H1 (cell line): Measurements from ENCODE around the gene OTOF.

Source experiments
- GABPA ChIP-seq: IDR thresholded peaks from 2 replicates; pipeline ENCODE4 v1.6.1; 2011; ENCODE audit warnings: mild to moderate bottlenecking, low read length, moderate library complexity, borderline replicate concordance; ENCODE audit not compliant: insufficient read depth
- POLR2A ChIP-seq, 2 experiments: IDR thresholded peaks; 1 replicate in 1 of 2; 2 replicates in 1 of 2; pipeline ENCODE4 v1.6.1; 2011; ENCODE audit warnings: low read depth in 2 of 2, low read length in 2 of 2, mild to moderate bottlenecking in 2 of 2; ENCODE audit errors: control extremely low read depth in 1 of 2
- POLR2AphosphoS5 ChIP-seq: IDR thresholded peaks from 2 replicates; pipeline ENCODE4 v1.6.1; 2011; ENCODE audit warnings: low read depth, low read length
- ZNF274 ChIP-seq: IDR thresholded peaks from 2 replicates; pipeline ENCODE4 v1.7.0; 2012; ENCODE audit warnings: low read length, borderline replicate concordance; ENCODE audit errors: extremely low read depth

- TF ChIP-seq GABPA: no peak
- no peak for TF ChIP-seq ZNF274
- TF ChIP-seq POLR2A (IDR thresholded peaks at IDR 0.05; ENCODE audit: control extremely low read depth in 1 of 2, low read depth in 2 of 2, low read length in 2 of 2): no peak
- TF ChIP-seq POLR2AphosphoS5: no peak
Observed at GRCh38 chr2:26484579-26484978, 6.7 kb upstream of the OTOF start.
